Caco-2 (cell line): ENCODE data around the gene HLX. TPM values are rescaled to one million over a fixed set of nuclear protein-coding genes. Genes with fewer than 3 reads are reported as not detected.

Source experiments
- BruUV-seq: library from RNA; stranded (reverse); fragments of 400-500 nt; replicated peaks from 2 replicates; lab custom pipeline; 2021; lab: Mats Ljungman, UMichigan
- CTCF ChIA-PET: fragments of 300-600 bp; sonication (Branson Sonifier 250); formaldehyde crosslinking; loops from one replicate; lab custom pipeline; 2022; ENCODE audit warnings: antibody characterized with exemption; lab: Charles Lee
- POLR2A ChIA-PET: fragments of 300-600 bp; sonication (Branson Sonifier 250); formaldehyde crosslinking; loops from one replicate; lab custom pipeline; 2022; ENCODE audit warnings: antibody characterized with exemption; lab: Charles Lee
- DNase-seq, 2 experiments: peaks; one replicate each; pipeline versions ENCODE4 v3.0.0 to v3.0.0-alpha.2; 2020 to 2022
- H3K27me3 ChIP-seq: replicated peaks from 2 replicates; pipeline ENCODE4 v1.6.0; 2011; ENCODE audit warnings: low read length; ENCODE audit not compliant: control insufficient read depth, insufficient read depth
- H3K36me3 ChIP-seq: 2 replicates; pipeline ENCODE4 v1.5.1; 2011; ENCODE audit warnings: low read length; ENCODE audit not compliant: control insufficient read depth, insufficient read depth
- H3K4me1 ChIP-seq: fragments of 250-450 bp; sonication (Bioruptor Pico); 2 replicates; pipeline ENCODE4 v1.5.1; 2020; ENCODE audit warnings: mild to moderate bottlenecking
- H3K4me3 ChIP-seq: 2 replicates; pipeline ENCODE4 v1.5.1; 2011; ENCODE audit warnings: low read depth, mild to moderate bottlenecking, control low read depth, low read length
- H3K9me3 ChIP-seq: fragments of 250-450 bp; sonication (Bioruptor Pico); 2 replicates; pipeline ENCODE4 v1.5.1; 2020; ENCODE audit warnings: mild to moderate bottlenecking, moderate library complexity
- H3K27ac Mint-ChIP-seq: one replicate; pipeline ENCODE4 v1.8.0; 2022; ENCODE audit warnings: mixed read lengths; ENCODE audit not compliant: unreplicated experiment
- H3K27me3 Mint-ChIP-seq: one replicate; pipeline ENCODE4 v1.8.0; 2022; ENCODE audit warnings: mixed read lengths; ENCODE audit not compliant: insufficient read depth, unreplicated experiment
- H3K36me3 Mint-ChIP-seq: one replicate; pipeline ENCODE4 v1.8.0; 2022; ENCODE audit warnings: mild to moderate bottlenecking, mixed read lengths; ENCODE audit not compliant: insufficient read depth, unreplicated experiment
- H3K4me1 Mint-ChIP-seq: one replicate; pipeline ENCODE4 v1.8.0; 2022; ENCODE audit warnings: low read depth, mixed read lengths; ENCODE audit not compliant: unreplicated experiment
- H3K4me3 Mint-ChIP-seq: one replicate; pipeline ENCODE4 v1.8.0; 2022; ENCODE audit warnings: mild to moderate bottlenecking, moderate library complexity, mixed read lengths; ENCODE audit not compliant: unreplicated experiment
- H3K9me3 Mint-ChIP-seq: one replicate; pipeline ENCODE4 v1.8.0; 2022; ENCODE audit warnings: mixed read lengths; ENCODE audit not compliant: unreplicated experiment
- CTCF ChIP-seq, 2 experiments: fragments of 200-600 bp in 1 of 2; IDR thresholded peaks; 1 replicate in 1 of 2; 2 replicates in 1 of 2; pipeline versions ENCODE4 v1.5.1 to v1.8.0; 2011 to 2022; ENCODE audit warnings: antibody characterized with exemption in 1 of 2, control low read depth in 1 of 2, inconsistent platforms in 1 of 2, low read depth in 1 of 2, low read length in 1 of 2, mild to moderate bottlenecking in 1 of 2, moderate library complexity in 1 of 2; ENCODE audit not compliant: insufficient read depth in 1 of 2, severe bottlenecking in 1 of 2, unreplicated experiment in 1 of 2
- intact Hi-C: fragments of 100-400 bp; cut with micrococcal nuclease; formaldehyde crosslinking; loops from one replicate; pipeline ENCODE4 v1.10.0; 2022; ENCODE audit not compliant: unreplicated experiment
- total RNA-seq: library from RNA; stranded (reverse); gene quantifications from 2 replicates; pipeline ENCODE4 v1.2.3, GENCODE V29; 2022

The HLX gene
- total RNA-seq, 1 experiment from 2014 or later: not detected

DNA sequence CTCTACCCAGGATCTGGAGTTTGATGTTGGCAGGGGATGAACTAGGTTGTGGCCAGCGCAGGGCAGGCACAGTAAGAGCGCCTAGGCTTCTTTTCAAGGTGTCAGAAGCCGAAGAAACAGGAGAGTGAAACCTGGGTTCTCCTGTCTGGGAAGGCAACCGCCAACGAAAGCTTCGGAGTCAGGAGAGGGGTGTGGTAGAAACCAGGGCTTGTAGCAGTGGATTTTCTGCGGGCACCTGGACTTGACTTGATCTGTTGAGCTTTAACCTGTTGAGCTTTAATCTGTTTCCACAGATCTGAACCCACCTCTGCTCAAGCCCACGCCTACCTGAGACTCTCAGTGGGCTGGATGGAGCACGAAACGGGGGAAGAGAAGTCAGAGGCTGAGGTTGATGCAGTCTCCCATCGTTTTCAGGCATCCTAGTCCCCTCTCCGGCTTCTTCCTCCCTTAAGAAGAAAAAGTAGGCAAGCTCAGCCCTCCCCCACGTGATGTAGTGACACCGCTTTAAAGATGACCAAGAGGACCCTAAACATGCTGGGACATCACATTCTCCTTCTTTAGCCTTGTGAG lies 9.3 kb downstream of the HLX start:
- Mint-ChIP-seq H3K36me3 (no peaks in the 10 kb centered on the region), H3K27ac (no peak overlapping the region), H3K4me1 (no peaks in the 10 kb centered on the region), H3K9me3 (no peaks in the 10 kb centered on the region), H3K4me3 (no peak overlapping the region), H3K27me3 (peaks cover 31% of the 10 kb centered on the region)
- Histone ChIP-seq H3K4me3 (no peak overlapping the region), H3K9me3 (no peaks in the 10 kb centered on the region), H3K27me3 (no peaks in the 10 kb centered on the region; the same call in 1 of the 2 replicates), H3K4me1 (no peaks in the 10 kb centered on the region), H3K36me3 (no peaks in the 10 kb centered on the region)
- no peak for DNase-seq
- no TSS peak for BruUV-seq
- intact Hi-C loops: no loop called here
- CTCF ChIA-PET: no interaction called here
- POLR2A ChIA-PET: no interaction called here
- TF ChIP-seq CTCF (IDR thresholded peaks at IDR 0.05; ENCODE audit: insufficient read depth in 1 of 2, low read depth in 1 of 2, low read length in 1 of 2, severe bottlenecking in 1 of 2, unreplicated experiment in 1 of 2): no peak

DNA sequence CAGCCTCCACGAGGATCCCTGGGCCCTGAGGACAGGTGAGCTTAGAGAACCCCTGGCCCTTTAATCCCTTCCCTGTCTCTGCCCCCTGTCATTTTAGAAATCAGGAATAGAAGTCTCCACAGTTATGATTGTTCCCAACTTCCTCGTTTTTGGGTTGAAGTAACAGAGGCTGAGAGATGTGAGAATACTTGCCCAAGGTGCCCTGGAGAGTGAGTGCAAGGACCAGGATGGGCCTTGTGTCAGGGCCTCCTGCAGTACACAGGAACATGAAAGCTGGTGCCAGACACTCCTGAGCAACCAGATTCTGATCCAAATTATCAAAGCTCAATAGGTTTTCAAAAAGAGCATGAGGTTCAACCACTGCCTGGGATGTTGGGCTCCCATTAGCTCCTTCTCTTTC lies 10.1 kb downstream of the HLX start:
- Histone ChIP-seq H3K4me3 (no peak overlapping the region), H3K27me3 (no peaks in the 10 kb centered on the region; the same call in none of the 2 replicates), H3K4me1 (no peaks in the 10 kb centered on the region), H3K9me3 (no peaks in the 10 kb centered on the region), H3K36me3 (no peaks in the 10 kb centered on the region)
- H3K4me1 Mint-ChIP-seq: no peaks in the 10 kb centered on the region
- ChIA-PET POLR2A (no interaction called here), CTCF (no interaction called here)
- no peak overlapping the region for H3K4me3 Mint-ChIP-seq
- peaks cover 31% of the 10 kb centered on the region for H3K27me3 Mint-ChIP-seq
- H3K27ac Mint-ChIP-seq: no peak overlapping the region
- DNase-seq: no peak
- H3K9me3 Mint-ChIP-seq: no peaks in the 10 kb centered on the region
- TF ChIP-seq CTCF (IDR thresholded peaks at IDR 0.05; ENCODE audit: insufficient read depth in 1 of 2, low read depth in 1 of 2, low read length in 1 of 2, severe bottlenecking in 1 of 2, unreplicated experiment in 1 of 2): no peak
- H3K36me3 Mint-ChIP-seq: no peaks in the 10 kb centered on the region
- intact Hi-C loops: no loop called here
- no TSS peak for BruUV-seq

GRCh38 chr1:220889848-220890287 lies 10.6 kb downstream of the HLX start:
- no peak for DNase-seq
- H3K27me3 ChIP-seq: no peaks in the 10 kb centered on the region; the same call in none of the 2 replicates
- no peak overlapping the region for H3K4me3 ChIP-seq
- no peak overlapping the region for H3K4me3 Mint-ChIP-seq
- no peaks in the 10 kb centered on the region for H3K36me3 ChIP-seq
- no peaks in the 10 kb centered on the region for H3K36me3 Mint-ChIP-seq
- H3K4me1 Mint-ChIP-seq: no peaks in the 10 kb centered on the region
- H3K27me3 Mint-ChIP-seq: peaks cover 31% of the 10 kb centered on the region
- H3K9me3 ChIP-seq: no peaks in the 10 kb centered on the region
- no peaks in the 10 kb centered on the region for H3K4me1 ChIP-seq
- no peak for TF ChIP-seq CTCF (IDR thresholded peaks at IDR 0.05; ENCODE audit: insufficient read depth in 1 of 2, low read depth in 1 of 2, low read length in 1 of 2, severe bottlenecking in 1 of 2, unreplicated experiment in 1 of 2)
- CTCF ChIA-PET: no interaction called here
- no peak overlapping the region for H3K27ac Mint-ChIP-seq
- POLR2A ChIA-PET: no interaction called here
- no peaks in the 10 kb centered on the region for H3K9me3 Mint-ChIP-seq
- intact Hi-C loops: no loop called here
- BruUV-seq: no TSS peak
